ENCODE data around the gene NOPCHAP1.

The NOPCHAP1 gene

DNA sequence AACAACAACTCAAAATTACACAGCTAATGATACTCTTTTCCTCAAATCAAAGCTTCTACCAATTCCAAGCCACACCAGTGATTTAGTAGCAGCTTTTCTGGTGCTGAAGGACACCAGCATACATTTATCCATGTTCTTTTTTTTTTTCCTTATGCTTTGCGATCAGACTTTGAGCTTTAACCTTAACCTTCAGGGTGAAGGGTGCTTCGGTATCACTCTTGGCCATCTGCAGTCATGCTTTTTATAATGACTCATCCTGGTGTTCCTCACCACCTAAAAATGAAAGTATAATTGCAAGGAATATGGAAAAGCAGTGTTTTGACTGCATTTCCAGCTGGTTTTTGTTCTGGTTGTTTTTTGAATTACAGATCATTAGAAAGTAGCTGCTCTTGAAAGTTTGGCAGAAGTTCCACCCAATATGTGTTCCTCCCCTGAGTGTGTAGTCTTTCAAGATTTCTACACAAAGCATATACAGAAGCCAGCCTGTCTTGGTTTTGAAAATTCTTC, 26.7 kb upstream of the NOPCHAP1 start:
- no peak overlapping the region for H3K4me3 ChIP-seq (ENCODE audit: low read depth, low read length)
- no peak for DNase-seq (ENCODE audit: low read depth)
- TF ChIP-seq, protein P1, sequence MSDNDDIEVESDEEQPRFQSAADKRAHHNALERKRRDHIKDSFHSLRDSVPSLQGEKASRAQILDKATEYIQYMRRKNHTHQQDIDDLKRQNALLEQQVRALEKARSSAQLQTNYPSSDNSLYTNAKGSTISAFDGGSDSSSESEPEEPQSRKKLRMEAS (IDR thresholded peaks at IDR 0.05; ENCODE audit: low read depth, low read length), result no peak

DNA sequence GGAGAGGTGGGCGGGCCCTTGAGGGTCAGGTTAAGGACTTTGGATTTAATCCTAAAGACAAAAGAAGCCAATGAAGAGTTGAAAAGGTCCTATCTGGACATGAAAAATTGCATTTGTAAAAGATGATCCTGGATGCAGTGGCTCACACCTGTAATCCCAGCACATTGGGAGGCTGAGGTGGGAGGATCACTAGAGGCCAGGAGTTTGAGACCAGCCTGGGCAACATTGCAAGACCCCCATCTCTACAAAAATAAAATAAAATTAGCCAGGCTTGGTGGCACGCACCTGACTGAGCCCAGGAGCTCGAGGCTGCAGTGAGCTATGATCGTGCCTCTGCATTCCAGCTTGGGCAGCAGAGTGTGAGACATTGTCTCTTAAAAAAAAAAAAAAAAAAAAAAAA, 25.7 kb upstream of the NOPCHAP1 start:
- no peak for DNase-seq (ENCODE audit: low read depth)
- TF ChIP-seq, protein P2, sequence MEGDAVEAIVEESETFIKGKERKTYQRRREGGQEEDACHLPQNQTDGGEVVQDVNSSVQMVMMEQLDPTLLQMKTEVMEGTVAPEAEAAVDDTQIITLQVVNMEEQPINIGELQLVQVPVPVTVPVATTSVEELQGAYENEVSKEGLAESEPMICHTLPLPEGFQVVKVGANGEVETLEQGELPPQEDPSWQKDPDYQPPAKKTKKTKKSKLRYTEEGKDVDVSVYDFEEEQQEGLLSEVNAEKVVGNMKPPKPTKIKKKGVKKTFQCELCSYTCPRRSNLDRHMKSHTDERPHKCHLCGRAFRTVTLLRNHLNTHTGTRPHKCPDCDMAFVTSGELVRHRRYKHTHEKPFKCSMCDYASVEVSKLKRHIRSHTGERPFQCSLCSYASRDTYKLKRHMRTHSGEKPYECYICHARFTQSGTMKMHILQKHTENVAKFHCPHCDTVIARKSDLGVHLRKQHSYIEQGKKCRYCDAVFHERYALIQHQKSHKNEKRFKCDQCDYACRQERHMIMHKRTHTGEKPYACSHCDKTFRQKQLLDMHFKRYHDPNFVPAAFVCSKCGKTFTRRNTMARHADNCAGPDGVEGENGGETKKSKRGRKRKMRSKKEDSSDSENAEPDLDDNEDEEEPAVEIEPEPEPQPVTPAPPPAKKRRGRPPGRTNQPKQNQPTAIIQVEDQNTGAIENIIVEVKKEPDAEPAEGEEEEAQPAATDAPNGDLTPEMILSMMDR (IDR thresholded peaks at IDR 0.05; ENCODE audit: low read depth, low read length), result no peak
- TF ChIP-seq POLR2A (IDR thresholded peaks at IDR 0.05; ENCODE audit: extremely low read depth, insufficient read length) (no peak), MYC (IDR thresholded peaks at IDR 0.05; ENCODE audit: low read depth, low read length) (no peak)
- TF ChIP-seq, protein P1 (IDR thresholded peaks at IDR 0.05; ENCODE audit: low read depth, low read length), result no peak
- no peak overlapping the region for H3K4me3 ChIP-seq (ENCODE audit: low read depth, low read length)

DNA sequence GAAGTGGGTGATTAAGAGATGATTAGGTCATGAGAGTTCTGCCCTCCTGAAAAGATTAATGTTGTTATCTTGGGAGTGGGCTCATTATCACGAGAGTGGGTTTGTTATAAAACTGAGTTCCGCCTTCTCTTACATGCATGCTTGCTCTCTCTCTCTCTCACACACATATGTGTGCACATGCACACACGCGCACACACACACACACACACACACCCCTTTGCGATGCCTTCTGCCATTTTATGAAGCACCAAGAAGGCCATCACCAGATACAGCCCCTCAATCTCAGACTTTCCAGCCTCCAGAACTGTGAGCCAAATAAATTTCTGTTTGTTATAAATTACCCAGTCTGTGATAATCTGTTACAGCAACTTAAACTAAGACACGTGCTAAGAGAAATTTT, 22.4 kb upstream of the NOPCHAP1 start:
- TF ChIP-seq, protein P1 (IDR thresholded peaks at IDR 0.05; ENCODE audit: low read depth, low read length), result no peak
- no peak for TF ChIP-seq POLR2A (IDR thresholded peaks at IDR 0.05; ENCODE audit: extremely low read depth, insufficient read length)
- DNase-seq (ENCODE audit: low read depth), result no peak
- no peak overlapping the region for H3K4me3 ChIP-seq (ENCODE audit: low read depth, low read length)

DNA sequence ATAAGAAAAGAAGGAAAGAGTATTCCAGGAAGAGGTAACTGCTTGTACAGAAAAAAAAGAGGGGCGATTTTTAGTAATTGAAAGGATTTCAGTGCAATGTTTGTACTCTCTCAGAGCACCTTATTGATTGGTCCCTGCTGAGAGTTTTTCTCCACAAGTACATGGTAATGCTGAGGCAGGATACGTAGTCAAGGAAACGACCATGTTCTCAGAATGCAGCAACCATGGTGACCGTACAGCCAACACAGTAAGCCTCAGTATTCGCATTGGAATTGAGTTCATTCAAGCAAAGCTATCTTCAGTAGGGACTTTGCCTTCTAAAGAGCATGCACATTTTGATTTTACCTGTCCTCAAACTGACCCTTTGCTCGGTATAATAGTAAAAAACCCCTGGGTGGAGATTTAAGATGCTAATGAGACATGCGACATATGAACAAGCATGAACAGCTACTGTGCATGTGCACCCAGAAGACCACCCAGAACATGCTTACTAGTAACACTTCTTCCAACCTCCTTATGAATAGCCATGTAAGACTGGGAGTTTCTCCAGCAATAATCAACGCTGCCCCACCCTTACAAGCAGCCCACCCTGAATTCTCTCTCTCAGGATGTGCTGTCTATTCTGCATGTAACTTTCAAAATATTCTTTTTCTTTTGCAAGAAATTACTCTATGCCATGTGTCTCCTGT, 21.8 kb upstream of the NOPCHAP1 start:
- TF ChIP-seq, protein P1 (IDR thresholded peaks at IDR 0.05; ENCODE audit: low read depth, low read length), result no peak
- no peak for TF ChIP-seq POLR2A (IDR thresholded peaks at IDR 0.05; ENCODE audit: extremely low read depth, insufficient read length)
- no peak for TF ChIP-seq MYC (IDR thresholded peaks at IDR 0.05; ENCODE audit: low read depth, low read length)
- TF ChIP-seq, protein P2 (IDR thresholded peaks at IDR 0.05; ENCODE audit: low read depth, low read length), result no peak
- DNase-seq (ENCODE audit: low read depth), result no peak

DNA sequence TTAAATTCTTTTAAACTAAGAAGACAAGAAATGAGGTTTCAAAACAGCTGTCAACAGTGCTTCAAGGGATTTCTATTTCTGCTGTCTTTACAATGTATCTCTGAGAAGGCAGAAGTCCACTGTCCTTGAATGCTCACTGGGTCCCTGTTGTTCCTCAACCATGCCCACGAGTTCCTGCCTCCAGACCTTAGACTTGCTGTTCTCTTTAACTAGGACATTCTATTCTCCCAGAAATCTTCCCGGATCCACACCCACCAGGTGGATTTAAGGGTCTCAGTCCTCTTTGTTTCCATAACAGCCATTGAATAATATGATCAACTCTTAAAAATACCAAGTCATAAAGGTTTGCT, 21.3 kb upstream of the NOPCHAP1 start:
- no peak for TF ChIP-seq MYC (IDR thresholded peaks at IDR 0.05; ENCODE audit: low read depth, low read length)
- TF ChIP-seq, protein P2 (IDR thresholded peaks at IDR 0.05; ENCODE audit: low read depth, low read length), result no peak
- TF ChIP-seq POLR2A (IDR thresholded peaks at IDR 0.05; ENCODE audit: extremely low read depth, insufficient read length), result no peak
- TF ChIP-seq, protein P1 (IDR thresholded peaks at IDR 0.05; ENCODE audit: low read depth, low read length), result no peak
- H3K4me3 ChIP-seq (ENCODE audit: low read depth, low read length), result no peak overlapping the region
- no peak for DNase-seq (ENCODE audit: low read depth)

More for the DNA sequence above, 21.8 kb upstream of the NOPCHAP1 start:
- no peak overlapping the region for H3K4me3 ChIP-seq (ENCODE audit: low read depth, low read length)

DNA sequence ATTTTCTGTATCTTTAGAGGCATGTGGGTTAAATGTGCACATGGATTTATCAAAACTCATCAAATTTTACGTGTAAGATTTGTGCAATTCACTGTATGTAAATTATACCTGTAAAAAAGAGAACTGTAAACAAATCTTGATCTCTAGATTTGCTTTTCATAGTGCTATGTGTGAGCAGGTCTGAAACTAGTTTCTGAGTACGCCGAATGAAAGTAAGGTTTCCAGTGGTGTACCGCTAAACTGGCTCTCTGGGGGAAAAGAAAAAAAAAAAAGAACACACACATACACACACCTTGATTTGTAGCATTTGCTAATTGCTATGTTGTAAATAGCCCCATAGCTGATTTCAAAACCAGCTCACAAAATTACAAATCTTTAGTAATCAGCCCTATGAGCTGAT, 19.4 kb upstream of the NOPCHAP1 start:
- no peak overlapping the region for H3K4me3 ChIP-seq (ENCODE audit: low read depth, low read length)
- no peak for DNase-seq (ENCODE audit: low read depth)
- no peak for TF ChIP-seq MYC (IDR thresholded peaks at IDR 0.05; ENCODE audit: low read depth, low read length)
- no peak for TF ChIP-seq POLR2A (IDR thresholded peaks at IDR 0.05; ENCODE audit: extremely low read depth, insufficient read length)
- TF ChIP-seq, protein P1 (IDR thresholded peaks at IDR 0.05; ENCODE audit: low read depth, low read length), result no peak
- TF ChIP-seq, protein P2 (IDR thresholded peaks at IDR 0.05; ENCODE audit: low read depth, low read length), result no peak

Data from NB4 (cell line).